ENCODE data around the gene RNPEPL1. TPM values are rescaled to one million over a fixed set of nuclear protein-coding genes. Genes with fewer than 3 reads are reported as not detected.
A peak's percentile ranks its signal among the peaks of the same experiment; 100 is the strongest.

The RNPEPL1 gene
- polyA plus RNA-seq, 2 of the 4 experiments (the other 2 are of a cell fraction), result 9.2 to 26.3 TPM

GRCh38 chr2:240559286-240559685, 9.0 kb upstream of the RNPEPL1 start:
- Histone ChIP-seq H3K4me2 (peak overlapping the region; percentile 83), H3K27ac (peak overlapping the region; percentile 98 to 100; a peak in 4 of 6 replicates), H3K9me3 (no peaks in the 10 kb centered on the region), H3K4me1 (peaks cover 25% of the 10 kb centered on the region), H3K4me3 (peak overlapping the region; percentile 87)
- ChIA-PET CTCF (no interaction called here), POLR2A (no interaction called here)
- no peak for ATAC-seq
- DNase-seq (ENCODE audit: low read depth in 1 of 2, low spot score in 1 of 2), result no peak
- WGBS (ENCODE audit: missing lambda C conversion rate), result 87% methylated on average over 3 of the region's 3 CpGs
- FAIRE-seq, result no peak
- TF ChIP-seq NR3C1 (IDR thresholded peaks at IDR 0.05) (no peak), ZFP36 (IDR thresholded peaks at IDR 0.05; ENCODE audit: borderline replicate concordance, partially characterized antibody) (no peak), GATA3 (IDR thresholded peaks at IDR 0.05; ENCODE audit: borderline replicate concordance) (no peak), ELK1 (IDR thresholded peaks at IDR 0.05; ENCODE audit: low read depth, low read length) (no peak), JUN (IDR thresholded peaks at IDR 0.05) (no peak), ZSCAN20 (CRISPR knock-in tag; IDR thresholded peaks at IDR 0.05) (no peak), ATOH8 (CRISPR knock-in tag; IDR thresholded peaks at IDR 0.05; ENCODE audit: low read depth) (no peak), PHF8 (IDR thresholded peaks at IDR 0.05; ENCODE audit: borderline replicate concordance, low read depth) (no peak), EP300 (IDR thresholded peaks at IDR 0.05) (no peak), BCL3 (IDR thresholded peaks at IDR 0.05) (no peak)

GRCh38 chr2:240560084-240560479, 8.2 kb upstream of the RNPEPL1 start, which contains the start of gene DUSP28:
Gene DUSP28, plus strand, starts transcription at chr2:240560357. Its CDS starts 328 bp downstream, at chr2:240560685.
- ATAC-seq, result peak; percentile 71 to 84
- Histone ChIP-seq H3K4me2 (peak within 1 kb of the TSS; percentile 85), H3K9me3 (no peaks in the 10 kb centered on the region), H3K4me3 (peak within 1 kb of the TSS; percentile 87), H3K4me1 (peaks cover 33% of the 10 kb centered on the region), H3K27ac (peak within 1 kb of the TSS; percentile 98 to 100)
- 0% methylated on average over 25 of the region's 39 CpGs for WGBS (ENCODE audit: missing lambda C conversion rate)
- ChIA-PET CTCF (interaction anchor here (0.7 to 1.7 kb wide), 2 partner anchors 16 to 328 kb away, joined by 3 to 6 read pairs; no protein-coding TSS in a partner anchor), POLR2A (interaction anchor here (1.5 to 2.2 kb wide), 2 partner anchors 20 to 26 kb away, joined by 16 to 38 read pairs; partner anchors contain the start of gene CAPN10)
- FAIRE-seq, result no peak
- DNase-seq (ENCODE audit: low read depth in 1 of 2, low spot score in 1 of 2), result peak; percentile 82 to 93
- TF ChIP-seq JUNB (IDR thresholded peaks at IDR 0.05), result no peak
- TF ChIP-seq RAD21 (conservative IDR thresholded peaks at IDR 0.05 in 1 of 2, IDR thresholded peaks at IDR 0.05 in 1 of 2), result no peak
- no peak for TF ChIP-seq FOSB (CRISPR knock-in tag; IDR thresholded peaks at IDR 0.05)
- no peak for TF ChIP-seq CHD4 (IDR thresholded peaks at IDR 0.05; ENCODE audit: borderline replicate concordance)
- no peak for TF ChIP-seq CBX8 (IDR thresholded peaks at IDR 0.05)
- TF ChIP-seq NPAS2 (CRISPR knock-in tag; IDR thresholded peaks at IDR 0.05; ENCODE audit: borderline replicate concordance), result peak; percentile 79; the same call in 1 of the 2 replicates
- TF ChIP-seq NR3C1 (IDR thresholded peaks at IDR 0.05), result no peak
- TF ChIP-seq PBX3 (IDR thresholded peaks at IDR 0.05), result no peak
- no peak for TF ChIP-seq NFE2L2 (conservative IDR thresholded peaks at IDR 0.05; ENCODE audit: low read length)
- peak; percentile 85 for TF ChIP-seq POLR2A (IDR thresholded peaks at IDR 0.05; ENCODE audit: low read length)
- no peak for TF ChIP-seq HES2 (IDR thresholded peaks at IDR 0.05)
- peak; percentile 96 for TF ChIP-seq E2F6 (IDR thresholded peaks at IDR 0.05; ENCODE audit: borderline replicate concordance, low read depth)
- peak; percentile 100 for TF ChIP-seq MAX (IDR thresholded peaks at IDR 0.05)
- TF ChIP-seq MYC (IDR thresholded peaks at IDR 0.05; ENCODE audit: borderline replicate concordance, low read length), result peak; percentile 97
- TF ChIP-seq MAZ (IDR thresholded peaks at IDR 0.05; ENCODE audit: borderline replicate concordance, low read depth, low read length), result no peak
- no peak for TF ChIP-seq HMGXB4 (CRISPR knock-in tag; IDR thresholded peaks at IDR 0.05; ENCODE audit: borderline replicate concordance)
- no peak for TF ChIP-seq ZFP36 (IDR thresholded peaks at IDR 0.05; ENCODE audit: borderline replicate concordance, partially characterized antibody)
- no peak for TF ChIP-seq EHMT2 (IDR thresholded peaks at IDR 0.05; ENCODE audit: low read depth)
- no peak; the same call in 1 of the 2 replicates for TF ChIP-seq BHLHE40 (IDR thresholded peaks at IDR 0.05; ENCODE audit: low read depth, low read length)
- no peak for TF ChIP-seq KDM1A (IDR thresholded peaks at IDR 0.05; ENCODE audit: low read depth)

Data from A549 (cell line).